HG03095 (cell line): ENCODE measurements around the gene NKX2-1.
"Not testable (repeated sequence)": the region's sequence is repeated elsewhere in the genome, so short reads cannot be mapped to it uniquely, and the experiment has no call there.

Source experiments
- ATAC-seq: cut with Tn5 transposase; IDR thresholded peaks from one replicate; pipeline ENCODE4 v1.9.1; 2021; ENCODE audit warnings: moderate library complexity; ENCODE audit not compliant: unreplicated experiment

Gene NKX2-1

GRCh38 chr14:36519431-36520321 is at the start of gene NKX2-1:
TSS of gene NKX2-1 (minus strand) at chr14:36520232. CDS start at chr14:36520129, 103 bp downstream.
- ATAC-seq, result no peak

DNA sequence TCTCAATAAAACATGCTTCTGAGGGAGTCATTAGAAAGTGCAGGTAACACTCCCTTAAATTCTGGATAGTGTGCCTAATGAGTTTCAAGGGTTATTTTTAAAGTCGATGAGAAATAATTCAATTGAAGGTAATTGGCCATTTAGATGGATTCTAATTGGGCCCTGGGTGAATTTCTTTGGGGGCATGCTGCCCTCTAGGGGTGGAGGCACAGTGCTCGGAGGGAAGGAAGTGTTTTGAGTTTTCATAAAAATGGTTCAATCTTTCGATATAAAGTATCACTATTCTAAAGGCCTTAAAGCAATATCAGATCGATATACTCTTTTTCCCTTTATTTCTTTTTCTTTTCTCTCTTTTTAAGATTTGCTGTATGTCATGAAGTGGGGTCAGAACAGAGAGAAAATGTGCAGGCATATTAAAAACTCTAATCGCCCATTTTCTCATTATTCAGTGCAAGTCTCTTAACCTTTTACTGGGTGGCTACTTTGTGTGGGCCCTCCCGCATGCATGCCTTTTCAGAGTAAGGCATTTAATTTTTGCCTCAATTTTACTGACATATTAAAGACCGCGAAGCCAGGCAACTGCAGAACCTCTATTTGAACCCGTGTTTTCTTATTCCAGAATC is 36.9 kb upstream of the NKX2-1 start:
- ATAC-seq, result no peak

DNA sequence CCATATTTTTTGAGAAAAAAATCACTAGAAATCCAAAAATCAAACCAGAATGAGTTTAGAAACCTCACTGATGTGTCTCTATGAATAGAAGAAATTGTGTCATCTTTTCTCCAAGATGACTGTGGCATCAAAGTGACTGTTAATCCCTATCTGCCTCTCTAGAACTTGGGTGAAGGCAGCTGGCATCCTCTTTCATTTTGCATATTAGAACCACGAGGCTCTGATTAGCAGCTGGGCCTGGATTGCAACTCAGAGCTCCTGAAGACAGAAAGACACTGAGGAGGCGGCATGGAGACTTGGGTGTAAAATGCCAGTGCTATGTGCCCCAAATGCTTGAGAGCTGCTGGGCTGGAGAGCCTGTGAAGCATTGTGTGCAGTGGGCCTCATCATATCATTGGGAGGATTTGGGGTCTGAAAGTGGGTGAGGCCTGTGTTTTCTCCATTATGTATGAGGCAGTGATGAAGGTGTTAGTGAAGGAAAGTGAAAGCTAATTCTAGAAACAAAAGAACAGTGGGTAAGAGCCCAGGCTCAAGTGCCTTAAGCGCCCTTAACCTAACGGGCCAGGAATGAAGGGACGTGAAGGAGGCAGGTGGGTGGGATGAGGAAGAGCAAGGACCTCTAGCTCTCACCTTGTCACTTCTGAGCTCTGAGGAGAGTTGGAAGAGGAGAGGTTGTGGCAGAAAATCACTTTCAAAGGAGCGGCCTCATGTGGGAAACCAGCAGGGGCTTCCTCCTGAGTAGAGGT is 36.1 kb upstream of the NKX2-1 start:
- ATAC-seq, result no peak

DNA sequence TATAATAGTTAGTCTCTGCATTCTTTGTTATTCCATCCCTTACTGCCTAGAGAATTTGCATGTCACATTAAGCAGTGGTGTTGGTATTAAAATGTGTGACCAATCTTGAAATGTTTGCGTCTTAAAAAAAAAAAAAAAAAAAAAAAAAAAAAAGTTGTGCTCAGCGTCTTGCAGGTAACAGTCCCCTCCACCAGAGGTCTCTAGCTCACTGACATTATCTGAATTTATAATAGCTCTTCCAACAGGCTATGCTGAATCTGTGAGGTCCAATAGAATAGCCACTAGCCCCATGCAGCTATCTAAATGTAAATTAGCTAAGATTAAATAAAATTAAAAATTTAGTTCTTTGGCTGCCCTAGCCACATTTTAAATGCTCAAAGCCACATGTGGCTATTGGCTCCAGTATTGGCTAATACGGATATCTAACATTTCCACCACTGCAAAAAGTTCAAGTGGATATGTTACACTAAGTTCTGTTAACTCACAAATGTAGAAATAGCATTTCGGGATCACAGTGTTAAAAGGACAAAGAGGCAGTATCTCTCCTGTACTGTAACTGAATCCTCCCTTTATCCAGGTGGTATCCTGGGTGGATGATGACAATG is 33.7 kb upstream of the NKX2-1 start:
- no peak for ATAC-seq

DNA sequence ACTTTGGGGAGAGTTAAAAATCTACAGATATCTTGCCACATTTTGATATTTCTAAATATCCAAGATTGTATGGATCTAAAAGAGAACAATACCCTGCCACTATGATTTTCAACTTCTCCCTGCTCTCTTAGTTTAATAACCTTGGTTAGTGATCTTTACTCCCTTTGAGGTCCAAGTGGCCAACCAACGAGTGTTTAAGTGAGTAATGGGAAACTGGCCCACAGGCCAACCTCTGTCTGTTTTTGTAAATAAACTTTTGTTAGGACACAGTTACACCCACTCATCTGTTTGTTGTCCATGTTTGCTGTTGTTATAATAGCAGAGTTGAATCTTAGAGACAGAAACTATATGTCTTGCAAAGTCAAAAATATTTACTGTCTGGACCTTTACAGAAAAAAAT is 30.9 kb upstream of the NKX2-1 start:
- no peak for ATAC-seq

- not testable (repeated sequence) for ATAC-seq
Measured at GRCh38 chr14:36544280-36544679, 24.2 kb upstream of the NKX2-1 start.

DNA sequence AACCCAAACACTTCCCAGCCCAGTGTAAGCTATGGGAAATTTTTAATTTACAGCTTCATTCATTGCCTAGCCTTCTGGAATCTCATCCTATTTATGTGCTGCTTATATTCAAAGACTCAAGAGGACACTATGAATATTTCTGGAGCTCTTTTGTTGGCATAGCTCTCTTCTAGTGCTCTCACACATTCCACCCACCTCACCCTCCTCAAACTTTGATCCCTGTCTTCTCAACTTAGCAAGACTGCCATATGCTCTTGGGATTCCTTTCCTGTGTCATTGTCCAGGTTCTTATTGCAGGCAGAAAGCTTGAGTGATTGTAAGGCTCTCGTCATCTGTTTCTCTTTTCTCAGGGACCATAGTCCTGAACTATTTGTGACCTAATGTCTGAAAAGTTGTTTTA is 18.0 kb upstream of the NKX2-1 start:
- ATAC-seq, result no peak

DNA sequence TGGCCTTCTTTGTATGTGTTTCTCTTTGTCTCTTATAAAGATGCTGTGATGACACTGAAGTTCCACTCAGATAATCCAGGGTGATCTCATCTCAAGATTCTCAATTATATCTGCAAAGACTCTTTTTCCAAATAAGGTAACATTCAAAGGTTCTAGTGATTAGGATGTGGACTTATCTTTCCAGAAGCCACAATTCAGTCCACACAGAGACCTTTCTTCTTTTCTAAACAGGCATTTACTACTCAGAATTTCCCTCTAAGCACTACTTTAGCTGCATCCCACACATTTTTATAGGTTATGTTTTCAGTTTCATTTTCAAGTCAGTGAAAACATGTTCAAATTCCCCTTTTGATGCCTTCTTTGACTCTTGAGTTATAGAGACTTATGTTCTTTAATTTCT is 9.0 kb upstream of the NKX2-1 start:
- ATAC-seq, result no peak

- no peak for ATAC-seq
Measured at GRCh38 chr14:36525746-36526099, 5.7 kb upstream of the NKX2-1 start.

GRCh38 chr14:36524874-36525745 is 5.1 kb upstream of the NKX2-1 start:
- ATAC-seq, result no peak

- ATAC-seq, result no peak
Measured at GRCh38 chr14:36524220-36524837, 4.3 kb upstream of the NKX2-1 start.

DNA sequence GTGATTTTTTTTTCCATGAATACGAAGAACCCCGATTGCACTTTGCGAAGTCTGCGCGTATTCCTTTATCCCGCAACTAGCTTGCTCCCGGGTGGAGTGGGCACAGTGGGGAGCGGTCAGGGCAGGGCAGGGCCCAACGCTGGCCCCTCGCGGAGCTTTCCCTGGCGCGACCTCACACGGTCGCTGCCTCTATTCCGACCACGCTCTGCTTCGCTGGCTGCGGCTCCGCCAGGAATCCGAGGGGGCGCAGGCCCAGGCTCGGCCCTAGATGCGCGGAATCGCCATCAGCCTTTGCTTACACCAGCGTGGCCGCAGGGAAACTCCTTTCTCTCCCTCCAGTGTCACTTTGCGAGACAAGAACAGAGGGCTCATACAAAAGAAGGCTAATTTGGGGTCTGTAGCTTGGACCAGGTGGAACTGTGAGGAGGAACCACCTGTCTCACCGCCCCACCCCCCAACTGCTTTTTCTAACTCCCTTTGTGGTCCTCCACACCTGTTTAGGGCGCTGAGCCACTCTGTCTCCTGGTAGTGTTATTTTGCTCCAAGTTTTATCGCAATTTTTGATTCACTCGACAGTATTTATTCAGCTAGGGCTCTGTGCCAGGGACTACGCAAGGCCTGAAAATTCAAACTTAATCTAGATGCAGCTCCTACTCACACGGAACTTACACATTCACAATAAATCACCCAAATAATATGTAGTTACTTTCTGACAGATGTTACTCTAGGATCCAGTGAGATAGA is 3.1 kb upstream of the NKX2-1 start:
- ATAC-seq, result no peak

- no peak for ATAC-seq
Measured at GRCh38 chr14:36522347-36522971, 2.4 kb upstream of the NKX2-1 start.

DNA sequence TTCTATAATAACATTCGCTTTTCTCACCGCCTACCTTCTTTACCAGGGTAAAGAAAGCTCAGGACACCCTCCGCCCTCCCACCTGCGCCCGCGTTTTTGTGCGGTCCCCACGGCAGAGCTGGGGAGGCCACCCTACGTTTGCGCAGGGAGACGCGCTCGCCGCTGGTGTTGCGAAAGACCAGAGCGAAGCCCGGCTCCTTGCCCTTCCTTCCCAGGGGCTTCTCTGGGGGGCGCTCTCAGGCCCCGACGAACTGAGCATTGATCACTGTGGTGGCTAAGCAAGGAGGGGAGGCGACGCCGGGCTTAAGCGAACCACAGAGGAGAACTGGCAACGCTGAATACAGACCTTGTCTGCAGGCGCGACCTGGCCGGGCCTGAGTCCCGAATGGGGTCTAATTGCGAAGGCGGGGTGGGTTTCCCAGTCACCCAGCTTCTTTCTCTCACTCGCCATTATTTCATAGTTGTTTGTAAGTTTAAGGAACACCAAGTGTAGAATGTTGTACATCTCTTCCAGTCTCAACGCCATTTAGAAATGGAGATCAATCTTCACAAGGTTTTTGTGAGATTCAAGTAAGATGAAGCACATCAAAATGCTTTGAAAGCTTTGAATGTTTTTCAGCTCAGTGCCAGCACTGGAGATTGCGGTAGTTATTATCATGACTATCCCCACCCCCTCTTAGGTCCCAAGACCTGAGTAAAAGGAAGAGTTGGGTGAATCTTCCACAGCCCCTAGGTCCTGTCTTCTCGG is 1.7 kb upstream of the NKX2-1 start:
- no peak for ATAC-seq

GRCh38 chr14:36520601-36521525 is 831 bp upstream of the NKX2-1 start:
- ATAC-seq, result no peak

GRCh38 chr14:36518586-36519430 is 1.2 kb downstream of the NKX2-1 start:
- ATAC-seq, result no peak
